ENCODE data around the gene FBXO17. TPM values are rescaled to one million over a fixed set of nuclear protein-coding genes. Genes with fewer than 3 reads are reported as not detected.
A peak's percentile ranks its signal among the peaks of the same experiment; 100 is the strongest.

The FBXO17 gene
- total and polyA plus RNA-seq, 2 of the 13 experiments (the other 11 are each of a cell fraction or from before 2014, with no cell fraction given): 22.1 to 58.7 TPM

GRCh38 chr19:38899447-38900201, 75.9 kb downstream of the FBXO17 start, which contains the start of the genes NFKBIB and SIRT2 (continued):
- TF ChIP-seq ARID4A (CRISPR knock-in tag; IDR thresholded peaks at IDR 0.05; ENCODE audit: borderline replicate concordance) (peak; percentile 92), NKX3-1 (CRISPR knock-in tag; IDR thresholded peaks at IDR 0.05) (no peak), MLXIP (CRISPR knock-in tag; IDR thresholded peaks at IDR 0.05; ENCODE audit: borderline replicate concordance) (no peak), DNMT1 (CRISPR knock-in tag; IDR thresholded peaks at IDR 0.05) (no peak), MXD3 (CRISPR knock-in tag; IDR thresholded peaks at IDR 0.05) (peak; percentile 43; the same call in 1 of the 2 replicates), THAP7 (CRISPR knock-in tag; IDR thresholded peaks at IDR 0.05) (no peak), KDM3A (CRISPR knock-in tag; IDR thresholded peaks at IDR 0.05; ENCODE audit: low read depth) (no peak), TSC22D2 (CRISPR knock-in tag; IDR thresholded peaks at IDR 0.05; ENCODE audit: borderline replicate concordance) (no peak), KLF9 (CRISPR knock-in tag; IDR thresholded peaks at IDR 0.05; ENCODE audit: low read depth) (peak; percentile 86; the same call in 1 of the 2 replicates), FOXP1 (IDR thresholded peaks at IDR 0.05) (no peak), FOXP1 (CRISPR knock-in tag; IDR thresholded peaks at IDR 0.05) (0 out of 2 replicates have a peak, but pooled peaks have one; percentile 36), ZSCAN30 (CRISPR knock-in tag; IDR thresholded peaks at IDR 0.05) (no peak), KLF12 (CRISPR knock-in tag; IDR thresholded peaks at IDR 0.05; ENCODE audit: borderline replicate concordance) (peak; percentile 36; the same call in 1 of the 2 replicates), SP1 (IDR thresholded peaks at IDR 0.05) (no peak), SP1 (CRISPR knock-in tag; IDR thresholded peaks at IDR 0.05) (peak; percentile 89), NR1H2 (CRISPR knock-in tag; IDR thresholded peaks at IDR 0.05; ENCODE audit: borderline replicate concordance, low read depth) (no peak), ZNF781 (CRISPR knock-in tag; IDR thresholded peaks at IDR 0.05; ENCODE audit: borderline replicate concordance, not compliant biosample characterization) (no peak), PHF20 (CRISPR knock-in tag; IDR thresholded peaks at IDR 0.05) (peak; percentile 68), TARDBP (CRISPR knock-in tag; IDR thresholded peaks at IDR 0.05) (no peak; the same call in 1 of the 2 replicates), SIN3A (IDR thresholded peaks at IDR 0.05; ENCODE audit: borderline replicate concordance, low read depth, low read length) (peak; percentile 42; the same call in 1 of the 2 replicates), MTA3 (CRISPR knock-in tag; IDR thresholded peaks at IDR 0.05) (no peak), RFX5 (IDR thresholded peaks at IDR 0.05; ENCODE audit: low read depth, low read length) (peak; percentile 52)
